ENCODE results near the gene AP3D1. TPM values are rescaled to one million over a fixed set of nuclear protein-coding genes. Genes with fewer than 3 reads are reported as not detected.

AP3D1 gene
- total and polyA plus RNA-seq, 3 donors from 2014 or later: 134 to 204 (median 201) TPM

GRCh38 chr19:2173388-2173766 lies 22.0 kb upstream of the AP3D1 start:
- no peaks in the 10 kb centered on the region for H3K9me3 ChIP-seq
- WGBS, 2 donors: 65 to 86% methylated on average over 15 to 21 of the region's 21 CpGs
- no peak overlapping the region for H3K4me3 ChIP-seq
- H3K27ac ChIP-seq: peak overlapping the region; percentile 17 to 61
- peaks cover 57% of the 10 kb centered on the region for H3K4me1 ChIP-seq
- H3K27me3 ChIP-seq: no peaks in the 10 kb centered on the region
- H3K36me3 ChIP-seq (ENCODE audit: low read depth, missing control alignments): no peaks in the 10 kb centered on the region
- intact Hi-C loops (cut with DNase I; ENCODE audit: low total_unique reads): no loop called here
- DNase-seq: no peak
- no peak for TF ChIP-seq CTCF (IDR thresholded peaks at IDR 0.05)
- no peak for TF ChIP-seq POLR2A (IDR thresholded peaks at IDR 0.05)

- DNase-seq: peak; percentile 55
- no peak overlapping the region for H3K4me3 ChIP-seq
- intact Hi-C loops (cut with DNase I; ENCODE audit: low total_unique reads): no loop called here
- no peaks in the 10 kb centered on the region for H3K36me3 ChIP-seq (ENCODE audit: low read depth, missing control alignments)
- TF ChIP-seq POLR2A (IDR thresholded peaks at IDR 0.05): no peak
- TF ChIP-seq CTCF (IDR thresholded peaks at IDR 0.05): no peak
- WGBS, 2 donors: 45 to 80% methylated on average over 9 to 14 of the region's 27 CpGs
- no peaks in the 10 kb centered on the region for H3K9me3 ChIP-seq
- H3K27ac ChIP-seq: peak overlapping the region; percentile 34 to 56
- H3K27me3 ChIP-seq: no peaks in the 10 kb centered on the region
- H3K4me1 ChIP-seq: peaks cover 75% of the 10 kb centered on the region
These were observed 20.2 kb upstream of the AP3D1 start for GRCh38 chr19:2171349-2172145.

- Histone ChIP-seq H3K4me1 (peaks cover 76% of the 10 kb centered on the region), H3K27ac (peak overlapping the region; percentile 34 to 56), H3K4me3 (no peak overlapping the region), H3K36me3 (ENCODE audit: low read depth, missing control alignments) (no peaks in the 10 kb centered on the region), H3K27me3 (no peaks in the 10 kb centered on the region), H3K9me3 (no peaks in the 10 kb centered on the region)
- 73 to 82% methylated on average over 3 to 5 of the region's 5 CpGs for WGBS, 2 donors
- intact Hi-C loops (cut with DNase I; ENCODE audit: low total_unique reads): no loop called here
- DNase-seq: no peak
- TF ChIP-seq CTCF (IDR thresholded peaks at IDR 0.05): no peak
- TF ChIP-seq POLR2A (IDR thresholded peaks at IDR 0.05): no peak
These were observed 19.6 kb upstream of the AP3D1 start for GRCh38 chr19:2170987-2171348.

- DNase-seq: peak; percentile 36
- TF ChIP-seq POLR2A (IDR thresholded peaks at IDR 0.05) (no peak), CTCF (IDR thresholded peaks at IDR 0.05) (no peak)
- H3K27me3 ChIP-seq: no peaks in the 10 kb centered on the region
- intact Hi-C loops (cut with DNase I; ENCODE audit: low total_unique reads): no loop called here
- H3K4me3 ChIP-seq: no peak overlapping the region
- peak overlapping the region in 1 of 2 donors; percentile 89 for H3K27ac ChIP-seq
- H3K4me1 ChIP-seq: peaks cover 76% of the 10 kb centered on the region
- 66 to 73% methylated on average over 7 to 12 of the region's 12 CpGs for WGBS, 2 donors
- no peaks in the 10 kb centered on the region for H3K36me3 ChIP-seq (ENCODE audit: low read depth, missing control alignments)
- no peaks in the 10 kb centered on the region for H3K9me3 ChIP-seq
These were observed 18.9 kb upstream of the AP3D1 start for GRCh38 chr19:2170219-2170618.
